SK-N-SH (cell line): ENCODE measurements around the gene FYN. TPM values are rescaled to one million over a fixed set of nuclear protein-coding genes. Genes with fewer than 3 reads are reported as not detected.

ENCODE experiments used
- CTCF ChIA-PET: fragments of 300-600, 350-600 bp; formaldehyde crosslinking; extraction: SDS; loops from one replicate; lab custom pipeline; 2021; lab: Yijun Ruan, JAX
- POLR2A ChIA-PET: fragments of 350-600 bp; sonication (Branson Sonifier 250); formaldehyde crosslinking; extraction: SDS; loops from one replicate; lab custom pipeline; 2020; ENCODE audit warnings: antibody characterized with exemption, inconsistent platforms; lab: Yijun Ruan, JAX
- DNase-seq: peaks from one replicate; pipeline ENCODE4 v3.0.0; 2012
- H2AFZ ChIP-seq: fragments of 200-600 bp; sonication (generic); 2 replicates; pipeline ENCODE4 v1.8.1; 2016; ENCODE audit warnings: antibody characterized with exemption, mild to moderate bottlenecking, low read depth
- H3F3A ChIP-seq: fragments of 200-600 bp; sonication (generic); replicated peaks from 2 replicates; pipeline ENCODE3; 2016; ENCODE audit warnings: antibody characterized with exemption, mild to moderate bottlenecking; ENCODE audit not compliant: insufficient read depth
- H3K27ac ChIP-seq, 2 experiments: fragments of 200-500 bp in 1 of 2; fragments of 200-600 bp in 1 of 2; sonication (Bioruptor generic) in 1 of 2; sonication (generic), shearing (Covaris generic) in 1 of 2; 2 replicates each; pipeline versions ENCODE4 v1.5.1 to v1.6.1; 2014 to 2016; ENCODE audit warnings: low read depth in 2 of 2, inconsistent platforms in 1 of 2, low read length in 1 of 2, mild to moderate bottlenecking in 1 of 2, mixed read lengths in 1 of 2
- H3K27me3 ChIP-seq: fragments of 200-600 bp; sonication (generic), shearing (Covaris generic); 2 replicates; pipeline ENCODE4 v1.6.1; 2016; ENCODE audit warnings: mixed run types; ENCODE audit not compliant: insufficient read depth
- H3K36me3 ChIP-seq, 2 experiments: fragments of 200-500 bp in 1 of 2; fragments of 200-600 bp in 1 of 2; sonication (Bioruptor generic) in 1 of 2; sonication (generic) in 1 of 2; replicated peaks in 1 of 2; 2 replicates each; pipeline versions ENCODE3 to v1.5.1; 2014 to 2016; ENCODE audit warnings: low read length in 1 of 2, mild to moderate bottlenecking in 1 of 2; ENCODE audit not compliant: insufficient read depth in 2 of 2, control insufficient read depth in 1 of 2
- H3K4me1 ChIP-seq, 2 experiments: fragments of 200-500 bp in 1 of 2; fragments of 200-600 bp in 1 of 2; sonication (Bioruptor generic) in 1 of 2; sonication (generic), shearing (Covaris generic) in 1 of 2; 2 replicates each; pipeline versions ENCODE4 v1.5.1 to v1.6.1; 2014 to 2016; ENCODE audit warnings: low read depth in 1 of 2, low read length in 1 of 2, mixed run types in 1 of 2; ENCODE audit not compliant: insufficient read depth in 2 of 2, control insufficient read depth in 1 of 2
- H3K4me2 ChIP-seq: fragments of 200-600 bp; sonication (generic), shearing (Covaris generic); 2 replicates; pipeline ENCODE4 v1.6.1; 2017; ENCODE audit warnings: mixed run types
- H3K4me3 ChIP-seq, 2 experiments: fragments of 200-500 bp in 1 of 2; fragments of 200-600 bp in 1 of 2; sonication (Bioruptor generic) in 1 of 2; sonication (generic), shearing (Covaris generic) in 1 of 2; 2 replicates each; pipeline versions ENCODE4 v1.5.1 to v1.8.1; 2014 to 2016; ENCODE audit warnings: low read depth in 2 of 2, inconsistent platforms in 1 of 2, low read length in 1 of 2, mild to moderate bottlenecking in 1 of 2, mixed read lengths in 1 of 2, moderate library complexity in 1 of 2
- H3K79me2 ChIP-seq: fragments of 200-600 bp; sonication (generic); 2 replicates; pipeline ENCODE4 v1.8.1; 2017; ENCODE audit warnings: mild to moderate bottlenecking; ENCODE audit not compliant: insufficient read depth
- H3K9ac ChIP-seq: fragments of 200-600 bp; sonication (generic); 2 replicates; pipeline ENCODE4 v1.6.1; 2017; ENCODE audit warnings: mixed run types
- H3K9me2 ChIP-seq: fragments of 200-600 bp; sonication (generic); 2 replicates; pipeline ENCODE4 v1.6.1; 2017; ENCODE audit warnings: mixed run types
- H3K9me3 ChIP-seq: fragments of 200-600 bp; sonication (generic); 2 replicates; pipeline ENCODE4 v1.6.1; 2017; ENCODE audit warnings: mixed run types, mild to moderate bottlenecking, moderate library complexity
- H4K20me1 ChIP-seq: fragments of 200-600 bp; sonication (generic); 2 replicates; pipeline ENCODE4 v1.6.1; 2017; ENCODE audit warnings: mild to moderate bottlenecking, mixed run types; ENCODE audit not compliant: insufficient read depth
- EP300 ChIP-seq, 2 experiments: IDR thresholded peaks; 2 replicates each; pipeline versions ENCODE4 v1.4.0 to v1.6.1; 2012; ENCODE audit warnings: borderline replicate concordance in 1 of 2, low read depth in 1 of 2, low read length in 1 of 2
- GATA2 ChIP-seq: sonication (generic); formaldehyde crosslinking; IDR thresholded peaks from 2 replicates; pipeline ENCODE4 v1.5.0; 2020; ENCODE audit warnings: mild to moderate bottlenecking, missing genetic modification reagents
- JUND ChIP-seq: IDR thresholded peaks from 2 replicates; pipeline ENCODE4 v1.4.0; 2012
- MXI1 ChIP-seq: IDR thresholded peaks from 2 replicates; pipeline ENCODE4 v1.6.1; 2012; ENCODE audit warnings: mild to moderate bottlenecking, low read depth, low read length, improper control_type of control experiment
- NRF1 ChIP-seq: IDR thresholded peaks from 2 replicates; pipeline ENCODE4 v1.6.1; 2012; ENCODE audit warnings: low read depth, mild to moderate bottlenecking, low read length
- RCOR1 ChIP-seq: fragments of 150-350 bp; IDR thresholded peaks from 2 replicates; pipeline ENCODE4 v1.6.1; 2017; ENCODE audit warnings: antibody characterized with exemption, low read length
- REST ChIP-seq: IDR thresholded peaks from 2 replicates; pipeline ENCODE4 v1.6.1; 2012; ENCODE audit warnings: mild to moderate bottlenecking, low read depth, low read length, moderate library complexity
- TAF1 ChIP-seq: IDR thresholded peaks from 2 replicates; pipeline ENCODE4 v1.6.1; 2012; ENCODE audit warnings: low read depth, mild to moderate bottlenecking, low read length, moderate library complexity, borderline replicate concordance
- TEAD4 ChIP-seq: IDR thresholded peaks from 2 replicates; pipeline ENCODE4 v1.4.0; 2012; ENCODE audit warnings: mild to moderate bottlenecking, borderline replicate concordance; ENCODE audit not compliant: insufficient read depth
- WGBS: methylation state at CpG from one replicate; pipeline ENCODE4 v1.1.6; 2017; ENCODE audit warnings: low lambda C conversion rate; 5-methylcytosine and 5-hydroxymethylcytosine counted together
- polyA plus RNA-seq, 3 experiments: library from polyadenylated mRNA; depleted of rRNA; stranded (reverse); fragments of >200 nt; gene quantifications; 2 replicates each; pipeline ENCODE4 v1.2.3, GENCODE V29; 2012

FYN gene
- polyA plus RNA-seq, 1 of the 3 experiments (the other 2 are of a cell fraction), result 31.0 TPM

GRCh38 chr6:111646034-111646433, 227.2 kb downstream of the FYN start:
- POLR2A ChIA-PET, result no interaction called here
- H3F3A ChIP-seq, result no peaks in the 10 kb centered on the region
- WGBS, result 90% methylated on average over 2 of the region's 2 CpGs
- DNase-seq, result no peak
- H3K9ac ChIP-seq, result no peak overlapping the region
- no peak for TF ChIP-seq MXI1
- no peak for TF ChIP-seq EP300 (IDR thresholded peaks at IDR 0.05; ENCODE audit: borderline replicate concordance in 1 of 2, low read depth in 1 of 2, low read length in 1 of 2)
- TF ChIP-seq RCOR1, result no peak
- TF ChIP-seq TEAD4, result no peak
- TF ChIP-seq TAF1, result no peak
- TF ChIP-seq JUND, result no peak
- TF ChIP-seq REST, result no peak
- TF ChIP-seq, all 33 proteins: peak for 0
- Histone ChIP-seq H3K9me3 (no peaks in the 10 kb centered on the region), H3K9me2 (no peaks in the 10 kb centered on the region), H3K27ac (no peak overlapping the region), H3K4me2 (no peak overlapping the region), H3K27me3 (no peaks in the 10 kb centered on the region), H3K36me3 (no peaks in the 10 kb centered on the region), H4K20me1 (no peaks in the 10 kb centered on the region), H2AFZ (no peak overlapping the region), H3K79me2 (no peaks in the 10 kb centered on the region), H3K4me3 (no peak overlapping the region), H3K4me1 (peaks cover 0 to 5% of the 10 kb centered on the region in 2 experiments; a peak in 1 of 4 replicates)
- CTCF ChIA-PET, result interaction anchor here (0.6 to 3.1 kb wide), 4 partner anchors 29 to 387 kb away, joined by 3 to 12 read pairs (median 4); a partner anchor contains a TSS

- no peaks in the 10 kb centered on the region for H3F3A ChIP-seq
- no peaks in the 10 kb centered on the region for H3K27me3 ChIP-seq
- ChIA-PET CTCF (interaction anchor here (0.7 to 1.2 kb wide), 6 partner anchors 20 to 386 kb away, joined by 3 to 4 read pairs (median 4); a partner anchor contains a TSS), POLR2A (no interaction called here)
- H2AFZ ChIP-seq, result no peak overlapping the region
- no peak overlapping the region for H3K27ac ChIP-seq
- H3K9ac ChIP-seq, result no peak overlapping the region
- DNase-seq, result no peak
- no peak overlapping the region for H3K4me3 ChIP-seq
- H3K4me1 ChIP-seq, result peaks cover 0 to 5% of the 10 kb centered on the region in 2 experiments; a peak in 1 of 4 replicates
- TF ChIP-seq NRF1, result no peak
- TF ChIP-seq GATA2 (CRISPR knock-in tag), result no peak
- 94% methylated on average over 1 of the region's 4 CpGs for WGBS
- no peaks in the 10 kb centered on the region for H3K9me3 ChIP-seq
- H3K4me2 ChIP-seq, result no peak overlapping the region
- no peaks in the 10 kb centered on the region for H4K20me1 ChIP-seq
- no peaks in the 10 kb centered on the region for H3K36me3 ChIP-seq
- no peaks in the 10 kb centered on the region for H3K9me2 ChIP-seq
- no peaks in the 10 kb centered on the region for H3K79me2 ChIP-seq
Measured at GRCh38 chr6:111644893-111645430, 228.3 kb downstream of the FYN start.
